IMR-90 (cell line): ENCODE data around the gene TSEN15. TPM values are rescaled to one million over a fixed set of nuclear protein-coding genes. Genes with fewer than 3 reads are reported as not detected.
A peak's percentile ranks its signal among the peaks of the same experiment; 100 is the strongest.

ENCODE experiments used
- ATAC-seq: fragments of 200-7000 bp; cut with Tn5 transposase; 2 replicates; pipeline ENCODE4 v1.9.1; 2020; ENCODE audit warnings: low read depth, mild to moderate bottlenecking, moderate library complexity
- BruUV-seq: library from RNA; stranded (reverse); fragments of 400-500 nt; replicated peaks from 2 replicates; lab custom pipeline; 2021; lab: Mats Ljungman, UMichigan
- CTCF ChIA-PET: fragments of 300-600 bp; formaldehyde crosslinking; extraction: SDS; loops from one replicate; lab custom pipeline; 2021; ENCODE audit warnings: antibody characterized with exemption; lab: Yijun Ruan, JAX
- POLR2A ChIA-PET: fragments of 300-600 bp; sonication (Branson Sonifier 250); formaldehyde crosslinking; loops from one replicate; lab custom pipeline; 2022; ENCODE audit warnings: antibody characterized with exemption; ENCODE audit not compliant: unreplicated experiment; lab: Charles Lee
- DNase-seq: peaks from one replicate; pipeline ENCODE4 v3.0.0; 2013
- H2AFZ ChIP-seq: replicated peaks from 2 replicates; pipeline ENCODE3; 2013; ENCODE audit warnings: low read length, mild to moderate bottlenecking; ENCODE audit not compliant: poor library complexity
- H2AK5ac ChIP-seq: 2 replicates; pipeline ENCODE4 v1.6.1; 2013; ENCODE audit warnings: low read depth, low read length, inconsistent platforms
- H2AK9ac ChIP-seq: replicated peaks from 2 replicates; pipeline ENCODE3; 2013; ENCODE audit warnings: mild to moderate bottlenecking, low read depth, low read length, moderate library complexity; ENCODE audit not compliant: poor library complexity
- H2BK120ac ChIP-seq: 2 replicates; pipeline ENCODE4 v1.6.1; 2013; ENCODE audit warnings: low read depth, low read length, inconsistent platforms
- H2BK15ac ChIP-seq: 3 replicates; pipeline ENCODE4 v1.6.1; 2013; ENCODE audit warnings: low read depth, low read length, inconsistent platforms
- H2BK20ac ChIP-seq: 2 replicates; pipeline ENCODE4 v1.6.1; 2013; ENCODE audit warnings: low read depth, mild to moderate bottlenecking, inconsistent platforms, low read length, moderate library complexity
- H2BK5ac ChIP-seq: 2 replicates; pipeline ENCODE4 v1.6.1; 2013; ENCODE audit warnings: mild to moderate bottlenecking, low read depth, low read length, inconsistent platforms; ENCODE audit not compliant: poor library complexity, severe bottlenecking
- H3K14ac ChIP-seq: replicated peaks from 2 replicates; pipeline ENCODE4 v1.6.1; 2013; ENCODE audit warnings: low read depth, low read length, inconsistent platforms
- H3K18ac ChIP-seq: 2 replicates; pipeline ENCODE4 v1.6.1; 2013; ENCODE audit warnings: low read depth, low read length, control low read depth
- H3K23ac ChIP-seq: 2 replicates; pipeline ENCODE4 v1.6.1; 2013; ENCODE audit warnings: low read depth, low read length, inconsistent platforms
- H3K27ac ChIP-seq: 2 replicates; pipeline ENCODE4 v1.5.1; 2013; ENCODE audit warnings: mild to moderate bottlenecking, control low read depth, low read length; ENCODE audit not compliant: insufficient read depth
- H3K27me3 ChIP-seq: 2 replicates; pipeline ENCODE4 v1.6.1; 2013; ENCODE audit warnings: low read length; ENCODE audit not compliant: control insufficient read depth, insufficient read depth
- H3K36me3 ChIP-seq: 2 replicates; pipeline ENCODE4 v1.6.1; 2013; ENCODE audit warnings: low read length, mixed read lengths; ENCODE audit not compliant: control insufficient read depth, insufficient read depth
- H3K4ac ChIP-seq: 2 replicates; pipeline ENCODE4 v1.6.1; 2013; ENCODE audit warnings: low read depth, low read length, inconsistent platforms
- H3K4me1 ChIP-seq: 2 replicates; pipeline ENCODE4 v1.6.1; 2013; ENCODE audit warnings: low read length, mixed read lengths; ENCODE audit not compliant: control insufficient read depth, insufficient read depth
- H3K4me2 ChIP-seq: 2 replicates; pipeline ENCODE4 v1.6.1; 2013; ENCODE audit warnings: low read depth, mild to moderate bottlenecking, control low read depth, low read length, moderate library complexity
- H3K4me3 ChIP-seq: 2 replicates; pipeline ENCODE4 v1.5.1; 2013; ENCODE audit warnings: low read depth, mild to moderate bottlenecking, control low read depth, low read length, moderate library complexity; ENCODE audit not compliant: insufficient read depth
- H3K56ac ChIP-seq: 2 replicates; pipeline ENCODE4 v1.6.1; 2013; ENCODE audit warnings: low read length, inconsistent platforms; ENCODE audit not compliant: insufficient read depth; ENCODE audit errors: extremely low read depth
- H3K79me1 ChIP-seq, 2 experiments: 2 replicates each; pipeline ENCODE4 v1.6.1; 2013; ENCODE audit warnings: low read length in 2 of 2, inconsistent platforms in 1 of 2, low read depth in 1 of 2
- H3K9ac ChIP-seq: 2 replicates; pipeline ENCODE4 v1.6.1; 2013; ENCODE audit warnings: low read depth, low read length, control low read depth
- H3K9me1 ChIP-seq: 2 replicates; pipeline ENCODE4 v1.6.1; 2013; ENCODE audit warnings: low read length, inconsistent platforms; ENCODE audit not compliant: insufficient read depth
- H3K9me3 ChIP-seq: 2 replicates; pipeline ENCODE4 v1.6.1; 2013; ENCODE audit warnings: low read length; ENCODE audit not compliant: control insufficient read depth, insufficient read depth
- H4K20me1 ChIP-seq: 2 replicates; pipeline ENCODE4 v1.6.1; 2013; ENCODE audit warnings: low read length, inconsistent platforms; ENCODE audit not compliant: insufficient read depth
- H4K5ac ChIP-seq: 2 replicates; pipeline ENCODE4 v1.6.1; 2013; ENCODE audit warnings: mild to moderate bottlenecking, low read depth, low read length, control low read depth
- H4K8ac ChIP-seq, 2 experiments: 2 replicates each; pipeline ENCODE4 v1.6.1; 2013; ENCODE audit warnings: low read depth in 2 of 2, low read length in 2 of 2, control low read depth in 1 of 2, inconsistent platforms in 1 of 2
- H4K91ac ChIP-seq: 2 replicates; pipeline ENCODE4 v1.6.1; 2013; ENCODE audit warnings: low read depth, low read length, inconsistent platforms; ENCODE audit not compliant: insufficient read depth
- CEBPB ChIP-seq: IDR thresholded peaks from 2 replicates; pipeline ENCODE4 v1.6.1; 2012; ENCODE audit warnings: low read depth, low read length, improper control_type of control experiment
- CHD1 ChIP-seq: IDR thresholded peaks from 2 replicates; pipeline ENCODE4 v1.6.1; 2012; ENCODE audit warnings: low read depth, low read length, improper control_type of control experiment
- MXI1 ChIP-seq: IDR thresholded peaks from 2 replicates; pipeline ENCODE4 v1.6.1; 2012; ENCODE audit warnings: low read depth, mild to moderate bottlenecking, low read length, moderate library complexity, borderline replicate concordance
- NFE2L2 ChIP-seq: fragments of 150-350 bp; IDR thresholded peaks from 2 replicates; pipeline ENCODE4 v1.6.1; 2016; ENCODE audit warnings: low read depth, mild to moderate bottlenecking, low read length
- POLR2A ChIP-seq: IDR thresholded peaks from 2 replicates; pipeline ENCODE4 v1.6.1; 2012; ENCODE audit warnings: mild to moderate bottlenecking, low read depth, low read length
- RAD21 ChIP-seq: IDR thresholded peaks from 2 replicates; pipeline ENCODE4 v1.6.1; 2012; ENCODE audit warnings: low read length, improper control_type of control experiment
- RFX5 ChIP-seq: IDR thresholded peaks from 2 replicates; pipeline ENCODE4 v1.8.0; 2012; ENCODE audit warnings: low read depth, mild to moderate bottlenecking, low read length, moderate library complexity
- SMC3 ChIP-seq: fragments of 150-350 bp; IDR thresholded peaks from 2 replicates; pipeline ENCODE4 v1.6.1; 2016; ENCODE audit warnings: low read depth, mild to moderate bottlenecking, antibody characterized with exemption, low read length, moderate library complexity
- WGBS, 2 experiments: methylation state at CpG; one replicate each; pipeline versions ENCODE4 v1.1.5 to v1.1.7; 2013; ENCODE audit warnings: missing lambda C conversion rate in 2 of 2; ENCODE audit not compliant: insufficient read length in 1 of 2; ENCODE audit errors: extremely low coverage in 2 of 2; 5-methylcytosine and 5-hydroxymethylcytosine counted together
- dilution Hi-C: fragments of 300-500 bp; cut with HindIII; formaldehyde crosslinking; loops from one replicate; pipeline ENCODE4 v1.14.3; 2018; ENCODE audit warnings: low sequenced_read_pairs; ENCODE audit not compliant: unreplicated experiment
- in situ Hi-C: fragments of 300-500 bp; cut with MboI; formaldehyde crosslinking; loops from 3 replicates; pipeline ENCODE4 v1.14.3; 2019; ENCODE audit warnings: low sequenced_read_pairs, inconsistent platforms, mixed read lengths
- intact Hi-C: fragments of 100-400 bp; cut with micrococcal nuclease; formaldehyde crosslinking; loops from 2 replicates; pipeline ENCODE4 v1.10.0; 2022
- polyA plus RNA-seq, 3 experiments: library from polyadenylated mRNA; depleted of rRNA; stranded (reverse); fragments of >200 nt; gene quantifications; 2 replicates each; pipeline ENCODE4 v1.2.3, GENCODE V29; 2012; ENCODE audit warnings: low replicate concordance in 1 of 3
- total RNA-seq: library from RNA; depleted of rRNA; stranded (reverse); fragments of >200 nt; gene quantifications from 2 replicates; pipeline ENCODE4 v1.2.3, GENCODE V29; 2012
- TF ChIP-seq, protein P1 (sequence below): conservative IDR thresholded peaks from 2 replicates; pipeline ENCODE4 v1.5.1; 2012; ENCODE audit warnings: mild to moderate bottlenecking, low read depth, low read length, improper control_type of control experiment
- TF ChIP-seq, protein P2 (sequence below): fragments of 150-350 bp; IDR thresholded peaks from 2 replicates; pipeline ENCODE4 v1.6.1; 2017; ENCODE audit warnings: mild to moderate bottlenecking, antibody characterized with exemption, low read length, low read depth

The TSEN15 gene
- total and polyA plus RNA-seq, 2 of the 4 experiments (the other 2 are of a cell fraction) = 32.4 to 45.0 TPM

DNA sequence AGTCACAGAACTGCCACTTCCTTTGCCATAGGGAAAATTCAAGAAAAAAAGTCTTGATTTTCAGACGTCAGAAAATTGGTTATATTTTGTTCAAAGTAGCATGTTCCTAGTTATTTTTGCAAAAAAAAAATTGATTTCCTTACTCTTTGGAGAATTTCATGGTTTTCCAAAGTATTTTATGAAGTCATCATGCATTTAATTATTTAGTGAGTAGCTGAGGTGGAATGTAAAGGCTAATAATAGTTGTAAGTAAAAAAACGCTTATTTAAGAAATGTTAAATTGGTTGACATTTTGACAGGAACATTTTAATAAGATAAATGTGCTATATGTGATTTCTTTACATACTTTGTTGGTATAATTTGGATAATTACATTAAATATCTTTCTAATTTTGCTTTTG, 20.8 kb downstream of the TSEN15 start:
- H4K20me1 ChIP-seq = no peaks in the 10 kb centered on the region
- no peak overlapping the region for H2BK15ac ChIP-seq
- no peak overlapping the region for H3K4me2 ChIP-seq
- H2AK9ac ChIP-seq = no peak overlapping the region
- H2AK5ac ChIP-seq = peak overlapping the region; percentile 0; the same call in 1 of the 2 replicates
- H3K4ac ChIP-seq = peak overlapping the region; percentile 55; the same call in 1 of the 2 replicates
- peak overlapping the region; percentile 36 for H2BK5ac ChIP-seq
- no peak overlapping the region for H3K9ac ChIP-seq
- no CpG with 5 or more reads among the region's 2 CpGs for WGBS, 2 experiments
- peak overlapping the region; percentile 76 for H3K14ac ChIP-seq
- H4K8ac ChIP-seq = peak overlapping the region in 1 of 2 experiments; percentile 50; a peak in 1 of 4 replicates
- H3K79me1 ChIP-seq = peaks cover 0 to 4% of the 10 kb centered on the region in 2 experiments; a peak in 3 of 4 replicates
- peaks cover 1% of the 10 kb centered on the region; the same call in 1 of the 2 replicates for H3K9me3 ChIP-seq
- peak overlapping the region; percentile 33; the same call in 1 of the 2 replicates for H3K18ac ChIP-seq
- ChIA-PET CTCF (no interaction called here), POLR2A (no interaction called here)
- ATAC-seq = no peak
- no TSS peak for BruUV-seq
- H3K23ac ChIP-seq = 0 out of 2 replicates have a peak overlapping the region, but pooled peaks have one; percentile 3
- no peak overlapping the region for H2AFZ ChIP-seq
- in situ Hi-C loops = no loop called here
- intact Hi-C loops = no loop called here
- peak overlapping the region; percentile 35 for H2BK120ac ChIP-seq
- no peak overlapping the region for H3K27ac ChIP-seq
- H2BK20ac ChIP-seq = no peak overlapping the region
- H3K4me3 ChIP-seq = no peak overlapping the region
- no peak overlapping the region for H4K91ac ChIP-seq
- no peaks in the 10 kb centered on the region for H3K27me3 ChIP-seq
- peak overlapping the region; percentile 38; the same call in 1 of the 2 replicates for H4K5ac ChIP-seq
- no peaks in the 10 kb centered on the region for H3K9me1 ChIP-seq
- peaks cover 3% of the 10 kb centered on the region; the same call in 1 of the 2 replicates for H3K4me1 ChIP-seq
- H3K36me3 ChIP-seq = peaks cover 2% of the 10 kb centered on the region; the same call in 1 of the 2 replicates
- dilution Hi-C loops = no loop called here
- TF ChIP-seq NFE2L2 = no peak
- no peak for TF ChIP-seq MXI1
- TF ChIP-seq POLR2A = no peak
- no peak for TF ChIP-seq RFX5
- TF ChIP-seq, protein P1, sequence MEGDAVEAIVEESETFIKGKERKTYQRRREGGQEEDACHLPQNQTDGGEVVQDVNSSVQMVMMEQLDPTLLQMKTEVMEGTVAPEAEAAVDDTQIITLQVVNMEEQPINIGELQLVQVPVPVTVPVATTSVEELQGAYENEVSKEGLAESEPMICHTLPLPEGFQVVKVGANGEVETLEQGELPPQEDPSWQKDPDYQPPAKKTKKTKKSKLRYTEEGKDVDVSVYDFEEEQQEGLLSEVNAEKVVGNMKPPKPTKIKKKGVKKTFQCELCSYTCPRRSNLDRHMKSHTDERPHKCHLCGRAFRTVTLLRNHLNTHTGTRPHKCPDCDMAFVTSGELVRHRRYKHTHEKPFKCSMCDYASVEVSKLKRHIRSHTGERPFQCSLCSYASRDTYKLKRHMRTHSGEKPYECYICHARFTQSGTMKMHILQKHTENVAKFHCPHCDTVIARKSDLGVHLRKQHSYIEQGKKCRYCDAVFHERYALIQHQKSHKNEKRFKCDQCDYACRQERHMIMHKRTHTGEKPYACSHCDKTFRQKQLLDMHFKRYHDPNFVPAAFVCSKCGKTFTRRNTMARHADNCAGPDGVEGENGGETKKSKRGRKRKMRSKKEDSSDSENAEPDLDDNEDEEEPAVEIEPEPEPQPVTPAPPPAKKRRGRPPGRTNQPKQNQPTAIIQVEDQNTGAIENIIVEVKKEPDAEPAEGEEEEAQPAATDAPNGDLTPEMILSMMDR = no peak
- TF ChIP-seq SMC3 = no peak
- TF ChIP-seq, protein P2, sequence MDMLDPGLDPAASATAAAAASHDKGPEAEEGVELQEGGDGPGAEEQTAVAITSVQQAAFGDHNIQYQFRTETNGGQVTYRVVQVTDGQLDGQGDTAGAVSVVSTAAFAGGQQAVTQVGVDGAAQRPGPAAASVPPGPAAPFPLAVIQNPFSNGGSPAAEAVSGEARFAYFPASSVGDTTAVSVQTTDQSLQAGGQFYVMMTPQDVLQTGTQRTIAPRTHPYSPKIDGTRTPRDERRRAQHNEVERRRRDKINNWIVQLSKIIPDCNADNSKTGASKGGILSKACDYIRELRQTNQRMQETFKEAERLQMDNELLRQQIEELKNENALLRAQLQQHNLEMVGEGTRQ = no peak
- no peak for TF ChIP-seq CEBPB
- TF ChIP-seq RAD21 = no peak
- no peak for TF ChIP-seq CHD1
- DNase-seq = peak; percentile 37
- no peak overlapping the region for H3K56ac ChIP-seq
